WTC11 (cell line): ENCODE measurements around the gene PLD2.

Source experiments
- CTCF ChIP-seq: fragments of 200-600 bp; IDR thresholded peaks from 2 replicates; pipeline ENCODE4 v1.8.0; 2022; ENCODE audit warnings: antibody characterized with exemption
- ZNF263 ChIP-seq: sonication (generic); formaldehyde crosslinking; IDR thresholded peaks from 2 replicates; pipeline ENCODE4 v1.8.1; 2022; ENCODE audit warnings: low read depth, mild to moderate bottlenecking, moderate library complexity, missing genetic modification reagents

- no peak for TF ChIP-seq CTCF
- no peak for TF ChIP-seq ZNF263 (CRISPR knock-in tag)
These were observed 20.4 kb upstream of the PLD2 start for GRCh38 chr17:4786516-4786915.
